ENCODE data around the gene PIGC. TPM values are rescaled to one million over a fixed set of nuclear protein-coding genes. Genes with fewer than 3 reads are reported as not detected.
A peak's percentile ranks its signal among the peaks of the same experiment; 100 is the strongest.

PIGC gene
- total and polyA plus RNA-seq, 10 of the 15 experiments (the other 5 are each of a cell fraction or from before 2014, with no cell fraction given): 11.0 to 37.3 (median 19.6) TPM

DNA sequence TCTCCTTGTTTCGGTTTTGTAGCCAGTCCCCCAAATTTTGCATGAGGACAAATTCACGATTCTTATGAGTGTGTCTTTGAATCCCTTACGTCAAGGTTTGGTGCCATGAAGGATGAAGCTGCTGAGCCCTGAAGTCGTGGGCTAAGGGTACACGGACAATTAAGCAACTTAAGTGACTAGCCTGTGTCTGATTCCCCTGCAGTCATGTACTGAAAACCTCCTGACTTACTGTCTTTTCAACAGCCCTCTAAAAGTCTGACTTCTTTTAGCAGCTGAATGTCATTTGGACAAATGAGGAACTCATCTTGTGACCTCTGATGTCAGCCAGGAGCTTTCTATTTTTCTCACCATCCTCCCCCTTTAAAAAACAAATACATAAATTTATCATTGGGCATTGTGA, 50.5 kb downstream of the PIGC start (continued):
- TF ChIP-seq ZBTB4 (CRISPR knock-in tag; IDR thresholded peaks at IDR 0.05) (no peak), E2F8 (IDR thresholded peaks at IDR 0.05; ENCODE audit: low read depth, partially characterized antibody) (no peak), NR2C1 (IDR thresholded peaks at IDR 0.05) (no peak; the same call in 1 of the 2 replicates), NR2F1 (conservative IDR thresholded peaks at IDR 0.05) (peak; percentile 86), SUZ12 (IDR thresholded peaks at IDR 0.05; ENCODE audit: unreplicated experiment) (no peak), RUNX3 (IDR thresholded peaks at IDR 0.05; ENCODE audit: low read length) (no peak), MEF2A (IDR thresholded peaks at IDR 0.05; ENCODE audit: insufficient read depth, low read depth, low read length) (no peak), SIN3A (IDR thresholded peaks at IDR 0.05; ENCODE audit: low read depth, low read length) (no peak), NFYA (IDR thresholded peaks at IDR 0.05; ENCODE audit: borderline replicate concordance, low read depth, low read length) (no peak), SIX5 (IDR thresholded peaks at IDR 0.05; ENCODE audit: low read depth, low read length, severe bottlenecking) (no peak), YY1 (IDR thresholded peaks at IDR 0.05; ENCODE audit: low read depth, low read length) (no peak), RFX5 (IDR thresholded peaks at IDR 0.05; ENCODE audit: low read depth, low read length) (no peak), ZNF687 (IDR thresholded peaks at IDR 0.05) (peak; percentile 85), RBBP5 (conservative IDR thresholded peaks at IDR 0.05) (no peak), ZNF217 (IDR thresholded peaks at IDR 0.05) (no peak), ZNF24 (IDR thresholded peaks at IDR 0.05) (no peak), TARDBP (IDR thresholded peaks at IDR 0.05; ENCODE audit: borderline replicate concordance) (no peak), NBN (IDR thresholded peaks at IDR 0.05) (peak; percentile 29; the same call in 1 of the 2 replicates), MTA2 (IDR thresholded peaks at IDR 0.05; ENCODE audit: low read depth) (peak; percentile 73), ZNF622 (IDR thresholded peaks at IDR 0.05) (no peak), PKNOX1 (IDR thresholded peaks at IDR 0.05) (no peak), PML (IDR thresholded peaks at IDR 0.05; ENCODE audit: low read length) (no peak)

Data from GM12878 (cell line).